HG03439 (cell line): Measurements from ENCODE around the gene RHCG.

Source experiments
- ATAC-seq: cut with Tn5 transposase; IDR thresholded peaks from one replicate; pipeline ENCODE4 v1.9.1; 2021; ENCODE audit warnings: mild to moderate bottlenecking, moderate library complexity; ENCODE audit not compliant: unreplicated experiment

Gene RHCG

DNA sequence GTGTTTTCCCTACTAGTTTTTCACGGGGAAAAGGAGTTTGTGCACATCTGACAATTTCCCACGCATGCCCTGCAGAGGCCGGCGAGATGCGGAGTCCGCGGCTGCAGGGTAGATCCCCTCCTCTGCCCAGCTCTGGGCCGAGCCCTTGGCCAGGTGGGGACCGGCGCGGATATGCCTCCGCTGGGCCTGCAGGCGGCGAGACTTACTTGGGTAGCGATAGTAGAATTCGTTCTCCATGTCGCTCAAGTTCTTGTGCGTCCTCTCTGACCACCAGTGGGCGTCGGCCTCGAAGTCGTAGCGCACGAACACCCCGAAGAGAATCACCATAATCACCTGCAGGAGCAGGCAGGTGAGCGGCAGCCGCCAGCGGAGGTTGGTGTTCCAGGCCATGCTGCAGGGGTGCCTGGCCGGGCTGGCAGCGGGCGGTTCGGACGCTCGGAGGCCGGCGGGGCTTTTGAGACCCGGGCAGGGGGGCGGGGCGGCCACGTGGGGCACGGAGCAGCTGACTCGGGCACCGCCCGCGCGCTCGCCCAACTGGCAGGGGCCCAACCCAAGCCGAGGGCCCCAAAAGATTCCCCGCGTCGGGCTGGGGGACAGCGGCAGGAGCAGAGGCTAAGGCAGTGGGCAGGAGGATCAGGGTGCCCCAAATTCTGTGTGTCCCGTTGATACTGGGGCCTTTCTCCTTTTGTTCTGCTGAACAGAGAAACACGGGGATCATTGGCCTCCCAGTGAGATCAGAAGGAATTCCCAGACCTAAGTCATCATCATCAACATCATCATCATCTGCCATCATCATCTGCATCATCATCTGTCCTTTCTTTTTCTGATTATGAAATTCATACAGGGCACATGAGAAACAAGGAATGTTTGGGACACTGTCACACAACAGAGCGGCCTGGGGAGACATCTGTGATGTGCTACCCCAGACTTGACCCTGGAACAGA lies at the start of gene RHCG:
TSS of gene RHCG (minus strand) at position 429 of the 944 bp plus-strand sequence. CDS start at position 390, 39 bp downstream.
- no peak for ATAC-seq

- ATAC-seq: no peak
Observed at GRCh38 chr15:89543389-89543788, 47.0 kb upstream of the RHCG start.

- ATAC-seq: no peak
Observed at GRCh38 chr15:89542369-89542768, 46.0 kb upstream of the RHCG start.

- no peak for ATAC-seq
Observed at GRCh38 chr15:89539027-89539426, 42.6 kb upstream of the RHCG start.

GRCh38 chr15:89533861-89534544 lies 37.6 kb upstream of the RHCG start:
- ATAC-seq: no peak

DNA sequence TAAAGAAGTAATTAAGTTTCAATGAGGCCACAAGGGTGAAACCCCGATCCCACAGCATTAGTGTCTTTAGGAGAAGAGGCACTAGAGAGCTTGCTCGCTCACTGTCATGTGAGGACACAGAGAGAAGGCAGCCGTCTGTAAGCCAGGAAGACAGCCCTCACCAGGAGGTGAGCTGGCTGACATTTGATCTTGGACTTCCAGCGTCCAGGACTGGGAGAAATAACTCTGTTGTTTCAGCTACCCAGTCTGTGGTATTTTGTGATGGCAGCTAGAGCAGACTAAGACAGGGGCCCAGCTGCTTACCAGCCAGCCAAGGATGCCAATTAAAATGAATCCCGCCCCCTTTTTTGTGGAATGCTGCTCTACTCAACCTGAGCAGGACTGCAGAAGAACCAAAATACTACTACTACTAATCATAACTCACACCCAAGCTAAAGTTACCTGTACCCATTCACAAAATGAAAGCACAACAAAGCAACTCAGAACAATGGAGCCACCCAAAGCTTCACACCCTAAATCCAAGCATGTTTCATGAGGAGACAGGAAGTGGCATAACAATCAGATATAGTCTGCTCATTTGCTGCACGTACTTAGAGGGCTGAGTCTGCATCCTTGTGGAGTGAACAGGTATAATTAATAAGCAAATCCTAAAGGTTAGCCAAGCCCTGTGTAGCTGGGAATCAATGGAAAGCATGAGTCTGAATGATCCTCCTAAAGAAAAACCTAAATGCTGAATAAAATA lies 35.6 kb upstream of the RHCG start:
- ATAC-seq: no peak

DNA sequence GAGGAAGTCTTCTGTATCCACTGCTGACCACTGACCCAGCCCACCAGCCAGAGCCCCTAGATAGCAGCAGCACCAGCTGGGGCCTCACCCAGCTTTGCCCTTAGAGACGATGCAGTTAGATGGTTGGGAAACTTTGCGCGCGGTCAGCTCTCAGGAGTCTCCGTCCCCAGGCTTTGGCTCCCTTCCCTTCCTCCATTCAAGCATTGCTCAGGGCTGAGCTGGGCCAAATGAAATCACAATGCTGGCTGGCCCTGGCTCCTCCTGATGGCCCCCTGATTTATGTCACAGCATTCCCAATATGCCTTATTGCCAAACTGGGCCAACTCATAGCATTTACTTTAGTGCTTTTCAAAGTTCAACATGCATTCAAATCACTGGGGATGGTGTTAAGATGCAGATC lies 34.6 kb upstream of the RHCG start:
- no peak for ATAC-seq

- no peak for ATAC-seq
Observed at GRCh38 chr15:89528757-89529352, 32.5 kb upstream of the RHCG start.

DNA sequence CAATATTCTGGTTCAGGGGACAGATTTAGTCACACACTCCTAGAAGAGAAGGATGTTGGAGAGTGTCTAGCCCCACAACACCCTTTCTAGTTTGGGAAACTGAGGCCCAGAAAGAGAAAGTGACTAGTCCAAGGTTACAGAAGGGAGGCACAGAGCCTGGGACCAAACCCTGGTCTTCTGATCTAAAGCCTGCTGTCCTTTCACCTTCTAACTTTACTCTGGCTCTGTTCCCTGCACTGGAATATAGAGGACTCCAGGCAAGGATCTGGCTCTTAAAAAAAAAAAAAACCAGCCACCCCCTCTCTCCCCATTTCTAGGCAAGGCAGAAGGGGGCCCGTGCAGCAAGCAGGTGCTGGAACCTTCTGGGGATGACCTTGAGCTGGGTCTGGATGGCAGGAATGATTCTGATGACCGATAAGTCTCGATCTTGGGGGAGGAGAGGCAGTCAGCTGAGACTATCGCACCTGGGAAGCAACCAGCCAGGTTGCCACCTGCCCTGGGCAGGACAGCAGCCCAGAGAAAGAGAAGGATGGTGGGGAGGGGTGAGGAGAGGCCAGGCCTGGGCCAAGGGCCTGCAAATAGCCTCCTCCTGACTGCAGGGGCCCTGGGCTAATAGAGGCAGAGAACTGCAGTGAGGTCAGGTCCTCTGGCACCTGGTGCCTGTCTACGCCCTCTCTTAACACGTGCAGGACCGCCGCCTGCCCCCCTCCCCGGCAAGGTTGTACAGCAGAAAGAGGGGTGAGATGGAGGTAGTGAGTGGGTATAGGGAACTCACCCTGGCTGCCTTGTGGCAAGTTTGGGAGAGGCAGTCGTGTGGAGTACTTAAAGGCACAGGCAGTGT lies 30.4 kb upstream of the RHCG start:
- no peak for ATAC-seq

DNA sequence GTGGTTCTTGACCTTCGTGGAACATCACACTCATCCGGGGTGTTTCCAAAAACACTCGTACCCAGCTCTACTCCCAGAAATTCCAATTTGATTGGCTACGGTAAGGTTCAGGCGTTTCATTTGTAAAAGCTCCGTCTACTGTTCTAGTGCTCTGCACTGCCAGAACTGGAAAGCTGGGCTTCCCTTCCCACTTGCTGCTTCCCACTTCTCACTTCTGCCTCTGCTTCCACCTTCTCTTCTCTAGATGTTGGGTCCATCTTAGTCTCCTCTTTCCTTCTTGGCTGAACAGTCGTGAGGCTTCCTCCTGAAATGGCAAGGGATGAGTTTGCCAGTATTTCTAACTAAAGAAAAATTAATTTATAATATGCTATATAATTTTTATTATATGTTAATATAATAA lies 29.8 kb upstream of the RHCG start:
- ATAC-seq: no peak

- no peak for ATAC-seq
Observed at GRCh38 chr15:89524184-89524583, 27.8 kb upstream of the RHCG start.

DNA sequence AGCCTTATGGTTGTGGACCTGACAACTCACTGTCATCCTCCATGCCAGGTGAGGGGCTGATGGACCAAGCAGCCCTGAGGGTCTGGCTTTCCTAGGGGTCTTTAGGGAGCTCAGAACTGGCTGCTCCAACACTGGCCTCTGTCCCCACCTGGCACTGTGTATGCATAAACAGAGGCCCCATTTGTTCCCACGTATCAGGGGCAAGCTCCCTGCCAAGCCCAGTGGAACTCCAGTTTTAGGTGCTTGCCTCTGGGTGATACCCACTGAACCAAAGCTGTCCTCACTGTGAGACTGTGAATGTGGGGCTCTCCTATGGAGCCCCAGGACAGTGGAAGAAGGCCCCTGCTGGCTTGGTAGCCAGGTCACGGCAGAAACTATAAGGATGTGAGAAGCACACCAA lies 26.7 kb upstream of the RHCG start:
- ATAC-seq: no peak

- ATAC-seq: no peak
Observed at GRCh38 chr15:89521605-89522004, 25.2 kb upstream of the RHCG start.

DNA sequence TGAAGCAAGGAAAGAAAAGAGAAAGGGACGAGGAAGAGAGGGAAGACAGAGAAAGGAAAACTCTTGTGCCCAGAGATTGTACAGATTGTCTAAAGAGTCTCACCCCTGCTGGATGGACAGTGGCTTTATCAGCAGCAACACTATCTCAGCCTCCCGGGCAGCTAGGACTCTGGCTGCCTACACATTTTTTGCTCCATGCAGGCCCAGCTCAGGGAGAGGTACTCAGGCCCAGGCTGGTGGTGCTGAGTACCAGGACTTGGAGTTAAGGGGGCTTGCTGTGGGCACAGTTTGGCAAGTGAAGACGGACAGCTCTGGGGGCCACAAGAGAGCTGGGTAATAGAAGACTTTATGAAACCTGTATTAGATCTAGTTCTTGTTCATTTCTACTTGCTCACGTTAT lies 19.1 kb upstream of the RHCG start:
- ATAC-seq: no peak

DNA sequence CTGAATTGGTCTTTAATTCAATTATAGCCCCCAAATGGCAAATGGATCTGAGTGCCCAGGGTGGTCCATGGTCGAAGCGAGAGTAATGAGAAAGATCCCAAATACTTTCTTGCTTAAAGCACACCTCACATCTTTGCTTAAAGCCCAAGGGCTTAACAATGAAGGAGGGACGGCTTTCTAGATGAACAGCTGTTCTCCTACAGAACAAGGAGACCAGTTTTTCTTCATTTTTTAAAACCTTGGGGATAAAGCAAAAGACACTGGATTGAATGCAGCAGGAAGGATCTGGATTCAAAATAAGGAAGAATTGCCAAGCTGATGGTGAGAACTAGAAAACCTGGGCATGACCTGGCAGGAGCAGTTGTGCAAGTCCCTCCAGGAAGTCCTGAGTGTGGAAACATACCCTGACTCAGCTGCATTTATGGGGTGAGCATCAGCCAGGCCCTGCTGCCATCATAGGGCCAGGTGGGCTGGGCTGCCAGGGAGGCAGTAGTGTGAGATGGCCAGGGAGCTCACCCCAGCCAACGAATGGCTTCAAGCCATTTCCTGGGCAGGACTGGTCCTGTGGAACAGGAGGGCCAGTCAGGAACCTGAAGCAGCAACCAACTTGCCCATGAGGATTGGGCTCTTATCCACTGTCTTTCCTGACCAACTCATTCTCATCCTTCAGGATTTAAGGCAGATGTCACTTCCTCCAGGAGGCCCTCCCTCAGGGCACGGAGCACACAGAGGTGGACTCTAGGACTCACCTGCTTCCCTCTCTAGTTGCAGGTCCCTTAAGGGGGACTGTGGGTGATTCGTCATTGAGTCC lies 18.4 kb upstream of the RHCG start:
- ATAC-seq: no peak

- no peak for ATAC-seq
Observed at GRCh38 chr15:89514186-89514585, 17.8 kb upstream of the RHCG start.

- ATAC-seq: no peak
Observed at GRCh38 chr15:89513284-89513683, 16.9 kb upstream of the RHCG start.

- ATAC-seq: no peak
Observed at GRCh38 chr15:89512631-89513030, 16.2 kb upstream of the RHCG start.

DNA sequence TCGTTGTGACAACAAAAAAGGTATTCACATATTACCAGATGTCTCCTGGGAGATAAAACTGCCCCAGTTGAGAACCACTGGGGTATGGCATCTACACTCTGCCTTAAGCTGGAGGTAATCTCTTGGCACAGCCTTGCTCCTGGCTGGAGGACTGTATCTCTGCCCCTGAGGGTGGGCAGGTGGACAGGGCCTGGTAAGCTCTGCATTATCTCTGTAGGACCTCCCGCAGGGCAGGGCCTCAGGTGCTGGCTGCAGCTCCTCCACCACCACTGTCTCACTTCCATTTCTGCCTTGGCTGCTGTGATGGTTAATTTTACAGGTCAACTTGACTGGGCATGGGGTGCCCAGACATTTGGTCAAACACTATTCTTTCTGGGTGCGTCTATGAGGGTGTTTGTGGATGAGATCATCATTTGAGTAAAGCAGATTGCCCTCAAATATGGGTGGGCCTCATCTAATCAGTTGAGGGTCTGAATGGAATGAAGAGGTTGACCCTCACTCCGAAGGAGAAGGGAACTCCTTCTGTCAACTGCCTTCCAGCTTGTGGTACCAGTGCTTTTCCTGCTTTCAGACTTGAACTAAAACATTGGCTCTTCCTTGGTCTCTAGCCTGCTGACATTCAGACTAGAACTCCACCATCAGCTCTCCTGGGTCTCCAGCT lies 9.8 kb upstream of the RHCG start:
- ATAC-seq: no peak
